HepG2 (cell line): ENCODE data around the gene TWNK. TPM values are rescaled to one million over a fixed set of nuclear protein-coding genes. Genes with fewer than 3 reads are reported as not detected.

Source experiments
- ATAC-seq: fragments of 200-7000 bp; cut with Tn5 transposase; 3 replicates; pipeline ENCODE4 v1.9.1; 2020; ENCODE audit warnings: mild to moderate bottlenecking, moderate library complexity
- BruUV-seq: library from RNA; stranded (reverse); fragments of 400-500 nt; replicated peaks from 2 replicates; lab custom pipeline; 2021; lab: Mats Ljungman, UMichigan
- CTCF ChIA-PET: fragments of 300-600 bp; formaldehyde crosslinking; extraction: SDS; loops from one replicate; lab custom pipeline; 2021; ENCODE audit warnings: low total read pairs, inconsistent platforms, low intra/inter-chr PET ratio; lab: Yijun Ruan, JAX
- POLR2A ChIA-PET: fragments of 350-600 bp; sonication (Branson Sonifier 250); formaldehyde crosslinking; loops from one replicate; lab custom pipeline; 2020; ENCODE audit warnings: antibody characterized with exemption, inconsistent platforms; lab: Yijun Ruan, JAX
- DNase-seq: peaks from one replicate; pipeline ENCODE4 v3.0.0-alpha.2; 2015; ENCODE audit warnings: low spot score
- FAIRE-seq: peaks from 3 replicates; lab custom pipeline; 2011; peaks lifted over from hg19 to GRCh38; lab: Jason Lieb, UNC
- H2AFZ ChIP-seq: one replicate; pipeline ENCODE4 v1.6.1; 2011; ENCODE audit warnings: low read length, inconsistent platforms
- H3K27ac ChIP-seq: fragments of 300-600 bp; 3 replicates; pipeline ENCODE4 v1.8.0; 2011; ENCODE audit warnings: mixed run types, mild to moderate bottlenecking, mixed read lengths, low read length, inconsistent platforms; ENCODE audit not compliant: insufficient read depth; ENCODE audit errors: extremely low read length
- H3K27me3 ChIP-seq, 2 experiments: fragments of 200-600 bp in 1 of 2; 2 replicates in 1 of 2; 3 replicates in 1 of 2; pipeline versions ENCODE4 v1.6.0 to v1.8.0; 2011; ENCODE audit warnings: low read length in 2 of 2, mild to moderate bottlenecking in 2 of 2, moderate library complexity in 2 of 2, inconsistent platforms in 1 of 2; ENCODE audit not compliant: insufficient read depth in 2 of 2, control insufficient read depth in 1 of 2
- H3K36me3 ChIP-seq, 2 experiments: fragments of 200-600 bp in 1 of 2; replicated peaks in 1 of 2; 2 replicates in 1 of 2; 3 replicates in 1 of 2; pipeline versions ENCODE4 v1.5.1 to v1.8.0; 2011; ENCODE audit warnings: low read length in 2 of 2, inconsistent platforms in 1 of 2; ENCODE audit not compliant: insufficient read depth in 2 of 2, control insufficient read depth in 1 of 2
- H3K4me1 ChIP-seq: 2 replicates; pipeline ENCODE4 v1.5.1; 2012; ENCODE audit warnings: low read length, inconsistent platforms; ENCODE audit not compliant: insufficient read depth
- H3K4me2 ChIP-seq: 2 replicates; pipeline ENCODE4 v1.6.0; 2011; ENCODE audit warnings: low read depth, low read length, inconsistent platforms
- H3K4me3 ChIP-seq, 3 experiments: fragments of 200-600 bp in 1 of 3; sonication (generic), shearing (Covaris generic) in 1 of 3; replicated peaks in 1 of 3; 2 replicates each; pipeline ENCODE4 v1.5.1; 2011 to 2016; ENCODE audit warnings: low read length in 3 of 3, inconsistent platforms in 2 of 3, low read depth in 2 of 3, mild to moderate bottlenecking in 2 of 3, control low read depth in 1 of 3, mixed read lengths in 1 of 3; ENCODE audit not compliant: insufficient read depth in 1 of 3
- H3K79me2 ChIP-seq: one replicate; pipeline ENCODE4 v1.6.1; 2011; ENCODE audit warnings: low read length, inconsistent platforms; ENCODE audit not compliant: insufficient read depth
- H3K9ac ChIP-seq: 2 replicates; pipeline ENCODE4 v1.6.0; 2011; ENCODE audit warnings: mild to moderate bottlenecking, low read depth, low read length, inconsistent platforms; ENCODE audit not compliant: insufficient read depth
- H3K9me3 ChIP-seq: 2 replicates; pipeline ENCODE4 v1.5.1; 2012; ENCODE audit warnings: mild to moderate bottlenecking, low read length
- H4K20me1 ChIP-seq: 2 replicates; pipeline ENCODE4 v1.6.0; 2011; ENCODE audit warnings: inconsistent platforms, mild to moderate bottlenecking, low read length, moderate library complexity; ENCODE audit not compliant: insufficient read depth
- AGO2 ChIP-seq: fragments of 200-400 bp; formaldehyde crosslinking; optimal IDR thresholded peaks from 2 replicates; pipeline ENCODE3; 2017; ENCODE audit warnings: mild to moderate bottlenecking, low read depth, low read length, moderate library complexity
- BCL6 ChIP-seq: IDR thresholded peaks from 2 replicates; pipeline ENCODE4 v1.6.1; 2016; ENCODE audit warnings: missing genetic modification reagents, missing compliant biosample characterization
- DPF2 ChIP-seq: sonication (generic); formaldehyde crosslinking; IDR thresholded peaks from 2 replicates; pipeline ENCODE4 v1.4.0; 2020; ENCODE audit warnings: mild to moderate bottlenecking, low read depth, missing genetic modification reagents, borderline replicate concordance
- ESRRA ChIP-seq: sonication (generic); formaldehyde crosslinking; IDR thresholded peaks from 2 replicates; pipeline ENCODE4 v1.5.1; 2020; ENCODE audit warnings: mild to moderate bottlenecking, low read depth, missing genetic modification reagents
- HNF4G ChIP-seq, 2 experiments: sonication (generic) in 1 of 2; formaldehyde crosslinking in 1 of 2; IDR thresholded peaks; 2 replicates each; pipeline versions ENCODE4 v1.4.0 to v1.6.1; 2011 to 2020; ENCODE audit warnings: borderline replicate concordance in 2 of 2, low read depth in 2 of 2, mild to moderate bottlenecking in 2 of 2, low read length in 1 of 2, missing genetic modification reagents in 1 of 2, moderate library complexity in 1 of 2
- KDM2A ChIP-seq: sonication (generic); formaldehyde crosslinking; IDR thresholded peaks from 2 replicates; pipeline ENCODE4 v1.4.0; 2020; ENCODE audit warnings: low read depth, missing genetic modification reagents, borderline replicate concordance
- KLF6 ChIP-seq: IDR thresholded peaks from 2 replicates; pipeline ENCODE4 v1.8.0; 2016; ENCODE audit warnings: missing biosample characterization, missing genetic modification reagents
- NCOA1 ChIP-seq: sonication (generic); formaldehyde crosslinking; IDR thresholded peaks from 2 replicates; pipeline ENCODE4 v1.9.0; 2021; ENCODE audit warnings: missing genetic modification reagents
- NCOA2 ChIP-seq: sonication (generic); formaldehyde crosslinking; IDR thresholded peaks from 2 replicates; pipeline ENCODE4 v1.8.0; 2022; ENCODE audit warnings: inconsistent platforms
- NFKBIZ ChIP-seq: IDR thresholded peaks from 2 replicates; pipeline ENCODE4 v1.6.1; 2018; ENCODE audit warnings: missing genetic modification reagents, missing compliant biosample characterization
- NFYC ChIP-seq: IDR thresholded peaks from 2 replicates; pipeline ENCODE4 v1.6.1; 2016; ENCODE audit warnings: missing genetic modification reagents, missing compliant biosample characterization
- PHF21A ChIP-seq: sonication (generic); formaldehyde crosslinking; IDR thresholded peaks from 2 replicates; pipeline ENCODE4 v1.5.0; 2020; ENCODE audit warnings: mild to moderate bottlenecking, missing genetic modification reagents
- POLR2A ChIP-seq, 2 experiments: IDR thresholded peaks; 2 replicates each; pipeline ENCODE4 v1.6.1; 2011; ENCODE audit warnings: low read depth in 2 of 2, low read length in 2 of 2, mild to moderate bottlenecking in 1 of 2, moderate library complexity in 1 of 2; ENCODE audit not compliant: insufficient read depth in 1 of 2
- POLR2G ChIP-seq: fragments of 200-400 bp; formaldehyde crosslinking; IDR thresholded peaks from 2 replicates; pipeline ENCODE4 v1.6.1; 2018; ENCODE audit warnings: mild to moderate bottlenecking, low read depth, low read length, moderate library complexity
- RBFOX2 ChIP-seq: fragments of 200-400 bp; formaldehyde crosslinking; IDR thresholded peaks from 2 replicates; pipeline ENCODE4 v1.6.1; 2017; ENCODE audit warnings: low read depth, mild to moderate bottlenecking, low read length
- ZC3H4 ChIP-seq: sonication (generic); formaldehyde crosslinking; IDR thresholded peaks from 2 replicates; pipeline ENCODE4 v1.4.0; 2020; ENCODE audit warnings: missing genetic modification reagents, borderline replicate concordance
- ZNF20 ChIP-seq: sonication (generic); formaldehyde crosslinking; IDR thresholded peaks from 2 replicates; pipeline ENCODE4 v1.4.0; 2020; ENCODE audit warnings: mild to moderate bottlenecking, moderate library complexity, missing genetic modification reagents
- ZNF263 ChIP-seq: sonication (generic); formaldehyde crosslinking; IDR thresholded peaks from 2 replicates; pipeline ENCODE4 v1.4.0; 2020; ENCODE audit warnings: missing genetic modification reagents
- ZNF333 ChIP-seq: sonication (generic); formaldehyde crosslinking; IDR thresholded peaks from 2 replicates; pipeline ENCODE4 v1.4.0; 2020; ENCODE audit warnings: mild to moderate bottlenecking, missing genetic modification reagents, borderline replicate concordance
- ZNF597 ChIP-seq: sonication (generic); formaldehyde crosslinking; IDR thresholded peaks from 2 replicates; pipeline ENCODE4 v1.5.0; 2020; ENCODE audit warnings: missing genetic modification reagents
- ZSCAN20 ChIP-seq: sonication (generic); formaldehyde crosslinking; IDR thresholded peaks from 2 replicates; pipeline ENCODE4 v1.4.0; 2020; ENCODE audit warnings: missing genetic modification reagents, mild to moderate bottlenecking, borderline replicate concordance
- ZSCAN30 ChIP-seq: sonication (generic); formaldehyde crosslinking; IDR thresholded peaks from 2 replicates; pipeline ENCODE4 v1.5.0; 2020; ENCODE audit warnings: mild to moderate bottlenecking, missing genetic modification reagents
- WGBS: methylation state at CpG from one replicate; pipeline ENCODE4 v1.1.6; 2017; ENCODE audit warnings: low lambda C conversion rate; 5-methylcytosine and 5-hydroxymethylcytosine counted together
- in situ Hi-C: cut with HindIII; loops from 2 replicates; pipeline ENCODE4 v1.10.0; 2017; ENCODE audit warnings: low pct_unique_long_range_greater_than_20kb; ENCODE audit not compliant: extremely low pct_ligation_motif_present
- intact Hi-C: fragments of 100-400 bp; cut with micrococcal nuclease; formaldehyde crosslinking; loops from one replicate; pipeline ENCODE4 v1.10.0; 2022; ENCODE audit not compliant: unreplicated experiment
- polyA plus RNA-seq, 8 experiments: library from polyadenylated mRNA; depleted of rRNA in 3 of 8; stranded (reverse) in 7 of 8; unstranded in 1 of 8; fragments of >200 nt; fragmentation: Illumina TruSeq in 4 of 8; extraction: Trizol in 4 of 8; gene quantifications; 2 replicates each; pipeline versions ENCODE4 v1.2.1 to v1.2.3, GENCODE V29; 2011 to 2016; ENCODE audit warnings: low read depth in 4 of 8, missing spikeins in 1 of 8, mixed read lengths in 1 of 8; ENCODE audit not compliant: insufficient read depth in 1 of 8
- total RNA-seq, 5 experiments: library from RNA; depleted of rRNA; stranded (reverse); fragments of >200 nt; fragmentation: Illumina TruSeq; extraction: Trizol; gene quantifications; 2 replicates each; pipeline ENCODE4 v1.2.3, GENCODE V29; 2016; ENCODE audit warnings: low read depth in 1 of 5

Gene TWNK
- total and polyA plus RNA-seq, 2 of the 13 experiments (the other 11 are each of a cell fraction or from before 2014, with no cell fraction given) = 10.7 to 16.5 TPM

GRCh38 chr10:100982916-100983830 lies 4.2 kb upstream of the TWNK start (continued):
- TF ChIP-seq ZNF597 (CRISPR knock-in tag) = no peak
- TF ChIP-seq DPF2 (CRISPR knock-in tag) = no peak
- TF ChIP-seq ZNF333 = no peak
- TF ChIP-seq RBFOX2 = peak; percentile 66
- no peak for TF ChIP-seq BCL6 (CRISPR knock-in tag)
- TF ChIP-seq HNF4G (IDR thresholded peaks at IDR 0.05; ENCODE audit: borderline replicate concordance, low read depth, low read length) = no peak
- TF ChIP-seq HNF4G (CRISPR knock-in tag; IDR thresholded peaks at IDR 0.05; ENCODE audit: borderline replicate concordance, low read depth) = no peak

- H3K4me1 ChIP-seq = peaks cover 34% of the 10 kb centered on the region
- FAIRE-seq (no peak), ATAC-seq (no peak)
- WGBS = 98% methylated on average over 12 of the region's 13 CpGs
- peaks cover 27% of the 10 kb centered on the region for H3K79me2 ChIP-seq
- BruUV-seq = no TSS peak
- TF ChIP-seq ZSCAN30 (CRISPR knock-in tag) = 0 out of 2 replicates have a peak, but pooled peaks have one; percentile 1
- no peak for TF ChIP-seq NFYC (CRISPR knock-in tag)
- 0 out of 2 replicates have a peak, but pooled peaks have one; percentile 19 for TF ChIP-seq KDM2A (CRISPR knock-in tag)
- peak; percentile 51; the same call in 1 of the 2 replicates for TF ChIP-seq POLR2G
- TF ChIP-seq ZSCAN20 (CRISPR knock-in tag) = no peak
- peak; percentile 20; the same call in 1 of the 2 replicates for TF ChIP-seq PHF21A (CRISPR knock-in tag)
- TF ChIP-seq NCOA1 (CRISPR knock-in tag) = no peak
- peak; percentile 90 for TF ChIP-seq ZNF263 (CRISPR knock-in tag)
- no peak for TF ChIP-seq ZNF20 (CRISPR knock-in tag)
- TF ChIP-seq NFKBIZ (CRISPR knock-in tag) = no peak
- no peak for TF ChIP-seq NCOA2 (CRISPR knock-in tag)
- peak; percentile 37 for TF ChIP-seq AGO2
- TF ChIP-seq ESRRA = no peak
- TF ChIP-seq KLF6 (CRISPR knock-in tag) = no peak
- peak; percentile 12 to 47; a peak in 3 of 4 replicates for TF ChIP-seq POLR2A (IDR thresholded peaks at IDR 0.05; ENCODE audit: insufficient read depth in 1 of 2, low read depth in 2 of 2, low read length in 2 of 2)
- TF ChIP-seq ZC3H4 = no peak
- TF ChIP-seq, all 625 proteins: peak for 7
- intact Hi-C loops (no loop called here), in situ Hi-C loops (no loop called here)
- H3K36me3 ChIP-seq = peaks cover 19 to 57% of the 10 kb centered on the region in 2 experiments
- no peak overlapping the region for H3K4me2 ChIP-seq
- H3K27ac ChIP-seq = no peak overlapping the region
- DNase-seq = no peak
- no peaks in the 10 kb centered on the region for H4K20me1 ChIP-seq
- no peaks in the 10 kb centered on the region for H3K9me3 ChIP-seq
- ChIA-PET POLR2A (interaction anchor here (0.5 to 23.0 kb wide), 4 partner anchors 7 to 77 kb away, joined by 3 to 277 read pairs (median 31); partner anchors contain the start of genes KAZALD1, LZTS2 and SEMA4G), CTCF (interaction anchor here (1.3 kb wide), 1 partner anchor 29 kb away, joined by 4 read pairs; no protein-coding TSS in a partner anchor)
- H3K27me3 ChIP-seq = no peaks in the 10 kb centered on the region; a peak in 1 of 5 replicates
- H3K9ac ChIP-seq = no peak overlapping the region
- no peak overlapping the region for H2AFZ ChIP-seq
- no peak overlapping the region for H3K4me3 ChIP-seq
Observed at GRCh38 chr10:100983868-100984671, 3.3 kb upstream of the TWNK start.
